AG20443 (cell line): ENCODE data around the gene PTPRE.

ENCODE experiments used
- DNase-seq: peaks from one replicate; pipeline ENCODE4 v3.0.0; 2012; ENCODE audit warnings: low spot score, mixed read lengths

The PTPRE gene, protein sequence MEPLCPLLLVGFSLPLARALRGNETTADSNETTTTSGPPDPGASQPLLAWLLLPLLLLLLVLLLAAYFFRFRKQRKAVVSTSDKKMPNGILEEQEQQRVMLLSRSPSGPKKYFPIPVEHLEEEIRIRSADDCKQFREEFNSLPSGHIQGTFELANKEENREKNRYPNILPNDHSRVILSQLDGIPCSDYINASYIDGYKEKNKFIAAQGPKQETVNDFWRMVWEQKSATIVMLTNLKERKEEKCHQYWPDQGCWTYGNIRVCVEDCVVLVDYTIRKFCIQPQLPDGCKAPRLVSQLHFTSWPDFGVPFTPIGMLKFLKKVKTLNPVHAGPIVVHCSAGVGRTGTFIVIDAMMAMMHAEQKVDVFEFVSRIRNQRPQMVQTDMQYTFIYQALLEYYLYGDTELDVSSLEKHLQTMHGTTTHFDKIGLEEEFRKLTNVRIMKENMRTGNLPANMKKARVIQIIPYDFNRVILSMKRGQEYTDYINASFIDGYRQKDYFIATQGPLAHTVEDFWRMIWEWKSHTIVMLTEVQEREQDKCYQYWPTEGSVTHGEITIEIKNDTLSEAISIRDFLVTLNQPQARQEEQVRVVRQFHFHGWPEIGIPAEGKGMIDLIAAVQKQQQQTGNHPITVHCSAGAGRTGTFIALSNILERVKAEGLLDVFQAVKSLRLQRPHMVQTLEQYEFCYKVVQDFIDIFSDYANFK

DNA sequence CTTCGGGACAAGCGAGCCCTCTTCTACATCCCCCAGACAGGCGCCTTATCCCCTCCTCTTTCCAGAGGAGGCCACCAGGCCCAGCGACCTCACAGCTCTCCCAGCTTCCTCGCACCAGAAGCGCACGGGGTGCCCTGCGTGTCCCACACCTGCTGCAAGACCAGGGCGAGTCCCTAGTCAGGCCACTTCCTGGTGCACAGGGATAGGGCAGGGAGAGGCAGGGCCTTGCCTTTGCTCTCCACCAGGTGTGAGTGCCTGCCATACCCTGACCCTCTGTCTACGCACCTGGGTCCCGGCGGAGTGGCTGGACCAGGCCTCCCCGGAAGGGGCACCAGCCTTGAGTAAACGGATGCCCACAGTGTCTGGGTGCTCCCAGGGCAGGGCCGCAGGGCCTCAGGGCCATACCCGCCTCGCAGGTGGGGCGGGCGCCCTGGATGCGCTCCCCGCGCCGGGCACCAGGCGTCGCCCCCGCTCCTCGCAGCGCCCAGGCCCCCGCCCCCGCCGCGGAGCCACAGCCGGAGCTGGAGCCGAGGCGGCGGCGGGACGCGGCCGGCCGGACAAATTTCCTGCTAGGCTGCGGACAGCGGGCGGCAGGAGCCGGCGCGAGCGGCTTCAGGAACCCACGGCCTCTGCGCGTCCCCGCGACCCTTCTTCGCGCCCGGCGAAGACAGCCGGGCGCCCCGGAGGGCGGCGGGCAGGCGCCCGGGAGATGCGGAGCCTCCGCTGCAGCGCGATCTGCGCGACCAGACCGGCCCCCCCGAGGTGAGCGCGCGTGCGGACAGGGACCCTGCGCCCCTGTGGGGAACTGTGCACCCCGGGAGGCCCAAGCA, at the start of gene PTPRE:
Gene PTPRE (plus strand): TSS at position 556 of the 830 bp plus-strand sequence. CDS start 133,779 bp downstream, outside the sequence.
- peak; percentile 95 for DNase-seq

GRCh38 chr10:127860592-127860991, 46.3 kb upstream of the PTPRE start:
- no peak for DNase-seq

DNA sequence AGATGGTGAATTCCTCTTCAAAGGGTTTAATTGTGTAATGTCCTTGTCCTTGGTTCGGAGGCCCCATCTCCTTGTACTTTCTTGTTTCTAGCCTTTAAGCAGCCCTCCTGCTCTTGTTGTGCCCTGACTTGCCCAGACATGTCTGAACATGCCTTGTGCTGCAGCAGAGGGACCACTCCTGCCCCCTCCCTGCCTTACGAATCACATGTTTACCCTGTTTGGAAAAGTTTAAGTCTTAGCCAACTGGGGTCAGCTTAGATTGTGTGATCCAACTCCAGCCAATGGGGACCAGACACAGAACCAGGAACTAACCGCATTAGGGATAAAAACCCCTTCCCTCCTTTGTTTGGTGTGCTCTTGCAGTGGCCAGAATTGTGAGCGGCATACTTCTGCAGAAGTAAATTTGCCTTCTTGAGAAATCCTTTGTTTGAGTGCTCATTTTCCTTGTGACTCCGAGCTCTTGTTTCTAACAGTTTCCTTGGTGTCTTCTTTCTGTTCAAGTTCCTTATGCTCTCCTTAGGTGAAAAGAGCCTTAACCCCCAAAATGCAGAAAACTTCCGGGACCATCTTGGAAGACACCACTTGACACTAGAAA, 43.6 kb upstream of the PTPRE start:
- DNase-seq = no peak

DNA sequence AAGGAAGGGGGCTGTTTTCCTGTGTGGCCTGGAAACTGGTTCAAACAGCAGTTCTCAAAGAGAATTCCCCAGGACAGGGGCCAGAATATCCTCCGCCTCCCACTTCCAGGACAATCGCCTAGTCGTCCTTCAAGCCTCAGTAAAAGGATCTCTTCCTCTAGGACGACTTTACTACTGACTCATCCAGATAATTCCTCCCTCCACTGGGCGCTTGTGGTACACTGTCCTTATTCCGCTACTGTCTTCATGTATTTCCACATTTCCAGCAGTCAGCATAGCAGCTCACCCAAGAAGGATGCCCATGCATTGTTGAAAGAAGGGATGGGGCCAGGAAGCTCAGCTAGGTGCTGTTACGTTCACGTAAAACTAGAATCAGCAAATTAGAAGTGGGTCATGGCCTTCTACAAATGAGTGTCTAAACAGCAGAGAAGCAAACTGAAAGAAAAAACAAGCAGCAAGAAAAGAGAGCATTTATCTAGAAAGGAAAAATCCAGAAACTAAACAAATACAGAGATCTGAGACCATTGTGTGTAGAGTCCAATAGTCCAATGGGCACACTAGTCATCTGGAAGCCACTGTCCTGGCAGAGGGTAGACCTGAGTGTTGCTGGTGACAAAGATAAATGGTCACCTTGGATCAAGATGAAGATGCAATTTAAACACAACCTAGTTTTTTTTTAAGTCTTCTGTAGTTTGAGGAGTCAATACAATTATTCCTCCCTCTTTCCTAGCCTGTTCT, 40.5 kb upstream of the PTPRE start:
- no peak for DNase-seq

- no peak for DNase-seq
These were observed 39.1 kb upstream of the PTPRE start for GRCh38 chr10:127867805-127868204.

- DNase-seq = no peak
These were observed 37.6 kb upstream of the PTPRE start for GRCh38 chr10:127869329-127869728.

- no peak for DNase-seq
These were observed 35.3 kb upstream of the PTPRE start for GRCh38 chr10:127871631-127872010.

DNA sequence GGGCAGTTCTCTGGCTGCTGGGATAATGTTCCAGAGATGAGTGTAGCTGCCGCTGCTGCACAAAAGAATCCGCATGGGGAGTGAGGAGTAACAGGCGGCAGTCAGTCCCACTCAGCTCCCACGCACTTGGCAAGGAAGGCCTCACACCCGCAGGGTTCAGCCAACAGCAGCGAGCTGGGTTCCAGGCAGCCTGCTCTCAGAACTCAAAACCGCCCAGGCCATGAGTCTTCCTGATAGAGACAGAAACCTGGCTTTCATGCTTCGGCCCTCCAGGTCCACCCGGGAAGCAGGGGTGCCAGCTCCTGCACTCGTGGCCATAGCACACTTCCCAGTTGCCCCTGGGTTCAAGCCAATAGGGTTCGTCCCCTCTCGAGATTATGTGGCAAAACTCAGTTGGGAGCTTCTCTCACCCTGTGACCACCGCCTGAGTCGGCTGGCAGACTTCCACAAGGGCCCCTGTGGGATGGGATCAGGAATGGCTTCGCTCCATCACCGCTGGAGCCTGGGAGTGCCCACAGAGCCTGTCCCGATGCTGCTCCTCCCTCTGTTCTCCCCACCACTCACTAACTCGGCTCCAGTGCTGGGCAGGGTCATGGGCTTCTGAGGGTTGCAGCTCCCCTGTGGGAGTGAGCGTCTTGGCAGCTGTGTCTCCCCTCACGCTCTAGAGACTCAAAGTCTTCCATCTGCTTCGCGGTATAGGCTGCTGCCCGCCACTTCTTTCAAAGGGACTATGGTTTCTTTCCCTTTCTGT, 34.7 kb upstream of the PTPRE start:
- DNase-seq = no peak

DNA sequence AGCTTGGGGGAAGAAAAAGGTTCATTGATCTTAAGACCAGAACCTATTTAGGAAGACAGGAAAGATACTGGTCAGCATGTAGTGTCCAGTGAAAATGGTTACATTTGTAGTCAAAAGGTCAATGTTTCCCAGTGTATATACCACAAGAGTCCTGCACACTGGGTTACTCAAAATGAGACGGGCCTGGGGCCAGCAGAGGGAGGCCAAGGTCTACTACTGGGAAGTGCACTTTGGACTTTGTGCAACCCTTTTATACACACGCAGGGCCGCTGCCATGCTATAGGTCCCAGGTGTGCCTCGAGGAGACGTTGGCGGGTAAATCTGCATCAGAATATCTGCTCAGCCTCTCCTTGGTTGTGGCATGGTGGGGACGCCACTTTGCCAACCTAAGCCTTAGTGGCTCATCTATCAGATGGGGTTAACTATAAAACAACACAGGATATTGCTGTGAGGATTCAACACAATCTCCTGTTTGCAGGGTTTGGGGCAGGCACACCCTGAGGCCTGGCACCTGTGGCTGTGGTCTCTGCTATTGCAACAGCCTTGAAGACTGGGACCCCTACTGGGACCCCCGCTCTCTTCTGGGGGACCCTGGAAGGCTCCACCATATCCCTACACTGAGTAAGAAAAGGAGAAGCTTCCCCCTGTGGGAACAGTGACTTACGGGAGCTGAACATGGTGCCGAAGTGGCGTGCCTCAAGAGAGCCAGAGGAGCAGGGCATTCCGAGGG, 33.9 kb upstream of the PTPRE start:
- no peak for DNase-seq

DNA sequence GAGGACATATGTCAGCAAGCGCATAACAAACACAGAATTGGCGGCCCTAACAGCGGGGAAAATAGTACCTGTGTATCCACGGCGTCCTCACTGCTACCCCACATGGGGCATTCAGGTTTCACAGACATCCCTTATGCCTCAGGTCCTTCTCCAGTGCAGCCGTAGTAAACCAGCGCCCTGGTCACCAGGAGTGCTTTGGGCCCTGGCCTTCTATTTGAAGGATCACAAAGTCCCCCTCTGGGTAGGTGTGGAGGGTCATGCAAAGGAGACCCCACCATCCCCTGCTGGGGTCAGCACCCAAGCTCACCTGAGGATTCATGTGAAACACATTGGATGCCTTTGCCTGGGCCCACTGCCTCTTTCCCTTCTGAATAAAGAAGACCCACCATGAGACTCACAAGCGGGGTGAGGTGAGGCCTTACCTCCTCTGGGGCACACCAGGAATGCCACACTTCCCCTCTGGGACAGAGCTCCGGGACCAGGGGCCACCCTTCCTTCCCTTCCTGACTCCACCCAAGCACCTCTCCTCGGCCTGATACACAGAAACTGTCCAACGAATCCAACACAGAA, 32.9 kb upstream of the PTPRE start:
- DNase-seq = no peak

DNA sequence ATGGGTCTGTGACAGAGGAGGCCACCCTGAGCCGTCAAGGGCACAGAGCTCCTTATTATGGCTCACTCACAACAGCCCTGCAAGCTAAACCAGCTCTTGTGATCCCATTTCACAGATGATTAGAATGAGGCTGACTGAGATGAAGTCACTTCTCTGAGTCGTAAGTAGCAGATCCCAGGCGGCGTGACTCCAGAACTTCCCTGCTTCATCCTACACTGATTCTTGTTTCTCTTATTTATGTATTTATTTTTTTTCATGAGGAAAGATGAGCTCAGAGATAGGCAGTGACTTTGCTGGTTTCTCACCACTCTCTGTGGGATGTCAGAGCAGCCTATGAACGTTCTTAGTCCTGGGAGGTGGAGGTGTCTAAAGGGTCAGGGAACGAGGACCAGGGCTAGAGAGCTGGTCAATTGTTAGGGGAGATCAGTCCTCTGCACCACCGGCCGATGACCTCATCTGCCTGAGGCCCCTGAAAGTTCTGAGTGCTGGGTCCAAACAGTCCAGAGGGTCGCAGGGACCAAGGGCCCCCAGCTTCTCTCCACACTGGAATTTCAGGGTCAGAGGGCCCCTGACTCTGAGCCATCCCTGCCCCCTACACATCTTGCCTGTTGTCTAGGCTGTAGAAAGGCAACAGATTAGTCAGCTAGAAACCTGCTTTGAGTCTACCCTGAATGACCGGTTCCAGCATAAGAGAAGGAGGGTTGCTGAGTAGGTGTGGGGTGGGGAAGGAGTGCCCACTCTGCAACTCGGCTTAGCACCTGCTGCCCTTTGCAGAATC, 32.0 kb upstream of the PTPRE start:
- DNase-seq = no peak

GRCh38 chr10:127875449-127875765, 31.5 kb upstream of the PTPRE start:
- DNase-seq = no peak

DNA sequence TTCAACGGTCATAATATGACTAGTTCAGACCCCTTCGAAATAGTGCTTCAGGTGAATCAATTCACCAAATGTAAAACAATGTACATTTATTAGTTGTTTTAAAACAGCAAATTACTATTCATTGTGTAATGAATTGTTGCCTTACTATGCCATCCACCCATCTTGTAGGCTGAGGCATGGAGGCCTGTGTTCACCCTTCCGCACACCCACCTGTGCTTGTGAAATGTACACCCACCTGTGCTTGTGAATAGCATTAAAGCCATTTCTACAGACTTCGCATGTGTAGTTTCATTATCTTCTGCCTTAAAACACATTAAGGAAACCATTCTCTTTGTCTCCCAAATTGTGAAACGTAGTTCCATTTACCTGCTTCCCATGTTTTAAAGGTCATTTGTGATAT, 31.0 kb upstream of the PTPRE start:
- no peak for DNase-seq

DNA sequence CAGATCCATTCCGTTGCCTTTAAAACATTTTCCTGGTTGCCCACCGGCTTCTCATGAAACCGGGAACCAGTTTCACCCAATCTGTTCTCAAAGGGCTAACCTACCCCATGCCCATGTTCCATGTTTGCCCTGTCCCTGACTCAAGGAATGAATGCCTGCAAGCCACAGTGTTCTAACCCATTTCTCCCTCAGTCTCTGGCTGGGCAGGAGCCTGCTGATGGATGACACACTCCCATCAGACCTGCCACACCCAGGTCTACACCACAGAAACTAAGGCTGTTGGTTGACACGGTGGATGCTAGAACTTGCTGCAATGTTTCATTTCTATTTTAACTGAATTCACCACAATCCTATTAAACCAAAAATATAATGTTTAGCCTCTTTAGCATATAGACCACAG, 29.8 kb upstream of the PTPRE start:
- DNase-seq = no peak

DNA sequence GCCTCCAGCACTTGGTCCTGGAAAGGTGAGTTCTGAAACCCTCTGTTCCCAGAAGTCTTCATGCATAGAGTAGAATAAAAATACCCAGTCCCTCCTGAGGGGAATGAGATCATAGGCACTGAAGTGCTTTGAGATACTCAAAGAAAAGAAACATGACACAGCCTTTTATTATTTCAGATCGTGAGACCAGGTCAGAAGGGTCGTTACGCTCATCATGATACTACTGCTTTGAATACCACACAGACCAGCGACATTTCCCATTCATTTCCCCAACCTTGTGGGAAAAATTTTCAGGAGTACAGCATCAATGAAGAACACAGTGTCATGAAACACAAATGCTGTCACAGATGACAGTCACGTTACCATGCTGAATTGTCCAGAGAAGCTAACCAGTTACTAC, 29.2 kb upstream of the PTPRE start:
- DNase-seq = no peak

GRCh38 chr10:127878475-127879055, 28.3 kb upstream of the PTPRE start:
- no peak for DNase-seq

GRCh38 chr10:127880557-127880956, 26.3 kb upstream of the PTPRE start:
- no peak for DNase-seq

- DNase-seq = no peak
These were observed 25.6 kb upstream of the PTPRE start for GRCh38 chr10:127881262-127881661.

DNA sequence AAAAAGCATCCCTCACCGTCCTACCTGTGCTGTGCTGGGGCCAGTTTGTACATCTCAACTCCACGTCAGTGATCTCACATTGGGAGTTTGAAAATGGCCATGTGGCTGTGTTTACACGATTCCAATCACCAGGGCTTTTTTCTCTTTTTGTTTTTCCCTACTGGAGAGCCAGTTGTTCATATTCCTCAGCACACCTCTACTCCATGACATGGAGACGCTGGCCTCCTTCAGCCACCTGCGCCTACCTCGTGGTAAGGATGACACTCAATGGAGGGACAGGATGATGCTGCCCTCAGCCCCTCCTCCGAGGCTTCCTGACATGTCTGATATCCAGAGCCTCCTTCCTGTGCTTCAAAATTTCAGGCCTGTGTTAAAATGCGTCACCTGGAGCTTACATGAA, 24.5 kb upstream of the PTPRE start:
- no peak for DNase-seq
